DOHH2 (cell line): ENCODE results near the gene BSDC1.
A peak's percentile ranks its signal among the peaks of the same experiment; 100 is the strongest.

Experiments used
- H3F3A ChIP-seq: fragments of 200-600 bp; sonication (generic), shearing (Covaris generic); 2 replicates; pipeline ENCODE4 v1.6.0; 2016; ENCODE audit warnings: antibody characterized with exemption, mild to moderate bottlenecking; ENCODE audit not compliant: control insufficient read depth, insufficient read depth
- H3K27ac ChIP-seq: fragments of 200-600 bp; sonication (generic); 2 replicates; pipeline ENCODE4 v1.5.1; 2014; ENCODE audit warnings: low read depth, mild to moderate bottlenecking, low read length, moderate library complexity
- H3K27me3 ChIP-seq: fragments of 200-600 bp; sonication (generic); 2 replicates; pipeline ENCODE4 v1.6.1; 2014; ENCODE audit warnings: mild to moderate bottlenecking, low read length, mixed read lengths; ENCODE audit not compliant: control insufficient read depth
- H3K36me3 ChIP-seq: fragments of 200-600 bp; sonication (generic); 2 replicates; pipeline ENCODE4 v1.6.1; 2014; ENCODE audit warnings: mild to moderate bottlenecking, low read length, moderate library complexity, mixed read lengths; ENCODE audit not compliant: control insufficient read depth
- H3K4me1 ChIP-seq: fragments of 200-600 bp; sonication (generic); 2 replicates; pipeline ENCODE4 v1.6.1; 2014; ENCODE audit warnings: mild to moderate bottlenecking, low read length, mixed read lengths; ENCODE audit not compliant: control insufficient read depth
- H3K4me2 ChIP-seq: fragments of 200-600 bp; sonication (generic); 2 replicates; pipeline ENCODE4 v1.6.0; 2014; ENCODE audit warnings: mild to moderate bottlenecking, low read length, moderate library complexity
- H3K4me3 ChIP-seq: fragments of 200-600 bp; sonication (generic); 2 replicates; pipeline ENCODE4 v1.5.1; 2014; ENCODE audit warnings: mild to moderate bottlenecking, low read length, mixed read lengths
- H3K79me2 ChIP-seq: fragments of 200-600 bp; sonication (generic); 2 replicates; pipeline ENCODE4 v1.6.1; 2014; ENCODE audit warnings: mild to moderate bottlenecking, low read length, mixed read lengths; ENCODE audit not compliant: control insufficient read depth
- H3K9me2 ChIP-seq: fragments of 200-600 bp; sonication (generic); replicated peaks from 2 replicates; pipeline ENCODE4 v1.6.1; 2014; ENCODE audit warnings: mild to moderate bottlenecking, low read length, mixed read lengths; ENCODE audit not compliant: control insufficient read depth
- H3K9me3 ChIP-seq: fragments of 200-600 bp; sonication (generic); 2 replicates; pipeline ENCODE4 v1.6.1; 2014; ENCODE audit warnings: antibody characterized with exemption, low read length, mixed read lengths; ENCODE audit not compliant: control insufficient read depth, insufficient read depth
- H4K20me1 ChIP-seq: fragments of 200-600 bp; sonication (generic); 2 replicates; pipeline ENCODE4 v1.6.0; 2014; ENCODE audit warnings: low read depth, mild to moderate bottlenecking, antibody characterized with exemption, low read length, moderate library complexity; ENCODE audit not compliant: control insufficient read depth, insufficient read depth
- CTCF ChIP-seq: fragments of 200-600 bp; sonication (generic); IDR thresholded peaks from one replicate; pipeline ENCODE4 v1.5.1; 2014; ENCODE audit warnings: antibody characterized with exemption, mild to moderate bottlenecking, low read depth, low read length; ENCODE audit not compliant: poor library complexity, severe bottlenecking
- EZH2phosphoT487 ChIP-seq: fragments of 200-600 bp; sonication (generic); IDR thresholded peaks from 2 replicates; pipeline ENCODE4 v1.6.1; 2017; ENCODE audit warnings: borderline replicate concordance, mild to moderate bottlenecking, antibody characterized with exemption, low read length, moderate library complexity, mixed read lengths

BSDC1 gene

GRCh38 chr1:32327204-32327603 is 67.0 kb downstream of the BSDC1 start:
- H3F3A ChIP-seq, result peaks cover 30% of the 10 kb centered on the region
- H3K27me3 ChIP-seq, result no peaks in the 10 kb centered on the region
- peaks cover 23% of the 10 kb centered on the region for H3K4me1 ChIP-seq
- no peaks in the 10 kb centered on the region for H3K9me3 ChIP-seq
- peaks cover 95% of the 10 kb centered on the region for H3K36me3 ChIP-seq
- H3K4me2 ChIP-seq, result no peak overlapping the region
- no peak overlapping the region for H3K27ac ChIP-seq
- H3K9me2 ChIP-seq, result no peaks in the 10 kb centered on the region
- no peaks in the 10 kb centered on the region for H4K20me1 ChIP-seq
- no peak overlapping the region for H3K4me3 ChIP-seq
- TF ChIP-seq CTCF (no peak), EZH2phosphoT487 (no peak)
- peaks cover 37% of the 10 kb centered on the region for H3K79me2 ChIP-seq

GRCh38 chr1:32321712-32322291 is 72.4 kb downstream of the BSDC1 start:
- no peaks in the 10 kb centered on the region for H3K9me3 ChIP-seq
- peaks cover 74% of the 10 kb centered on the region for H3K79me2 ChIP-seq
- H3K4me1 ChIP-seq, result peaks cover 77% of the 10 kb centered on the region
- H3K36me3 ChIP-seq, result peaks cover 86% of the 10 kb centered on the region
- TF ChIP-seq CTCF (no peak), EZH2phosphoT487 (no peak)
- H3F3A ChIP-seq, result peaks cover 58% of the 10 kb centered on the region
- H3K9me2 ChIP-seq, result no peaks in the 10 kb centered on the region
- peak overlapping the region; percentile 97 for H3K27ac ChIP-seq
- peak overlapping the region; percentile 61 for H3K4me3 ChIP-seq
- no peaks in the 10 kb centered on the region for H4K20me1 ChIP-seq
- H3K27me3 ChIP-seq, result no peaks in the 10 kb centered on the region
- peak overlapping the region; percentile 82 for H3K4me2 ChIP-seq

GRCh38 chr1:32318127-32318869 is 75.9 kb downstream of the BSDC1 start:
- H3K9me2 ChIP-seq, result no peaks in the 10 kb centered on the region
- H3K36me3 ChIP-seq, result peaks cover 62% of the 10 kb centered on the region
- no peaks in the 10 kb centered on the region for H3K27me3 ChIP-seq
- H3F3A ChIP-seq, result peaks cover 71% of the 10 kb centered on the region
- H3K4me2 ChIP-seq, result peak overlapping the region; percentile 82
- H3K79me2 ChIP-seq, result peaks cover 70% of the 10 kb centered on the region
- H3K9me3 ChIP-seq, result no peaks in the 10 kb centered on the region
- H3K4me3 ChIP-seq, result peak overlapping the region; percentile 66
- peaks cover 98% of the 10 kb centered on the region for H3K4me1 ChIP-seq
- no peaks in the 10 kb centered on the region for H4K20me1 ChIP-seq
- H3K27ac ChIP-seq, result peak overlapping the region; percentile 97
- no peak for TF ChIP-seq CTCF
- no peak for TF ChIP-seq EZH2phosphoT487
